Sigmoid colon (tissue), 7 donors: ENCODE measurements around the gene PIK3R5. TPM values are rescaled to one million over a fixed set of nuclear protein-coding genes. Genes with fewer than 3 reads are reported as not detected.

Source experiments
- DNase-seq: peaks from one replicate; pipeline ENCODE4 v3.0.0-alpha.2; 2019
- H3K27ac ChIP-seq, 4 donors: fragments of 200-600 bp; sonication (generic); one replicate each; pipeline ENCODE4 v1.5.1; 2016 to 2019; ENCODE audit warnings: mild to moderate bottlenecking in 1 of 4
- H3K27me3 ChIP-seq, 3 donors: fragments of 200-600 bp; sonication (generic); one replicate each; pipeline ENCODE4 v1.5.1; 2019; ENCODE audit warnings: mild to moderate bottlenecking in 1 of 3
- H3K36me3 ChIP-seq, 4 donors: fragments of 200-600 bp; sonication (generic); one replicate each; pipeline ENCODE4 v1.5.1; 2016 to 2019
- H3K4me1 ChIP-seq, 4 donors: fragments of 200-600 bp; sonication (generic); one replicate each; pipeline ENCODE4 v1.5.1; 2017 to 2019
- H3K4me3 ChIP-seq, 4 donors: fragments of 200-600 bp; sonication (generic); one replicate each; pipeline ENCODE4 v1.5.1; 2017 to 2019; ENCODE audit warnings: mild to moderate bottlenecking in 2 of 4, moderate library complexity in 1 of 4
- H3K9me3 ChIP-seq, 4 donors: fragments of 200-600 bp in 3 of 4; sonication (generic) in 3 of 4; one replicate each; pipeline versions ENCODE4 v1.5.1 to v1.6.1; 2013 to 2019
- CTCF ChIP-seq, 4 experiments: fragments of 450-650 bp in 3 of 4; fragments of 200-600 bp in 1 of 4; IDR thresholded peaks; one replicate each; pipeline ENCODE4 v1.5.1; 2016 to 2019; ENCODE audit warnings: antibody characterized with exemption in 4 of 4, mild to moderate bottlenecking in 3 of 4, moderate library complexity in 2 of 4
- EP300 ChIP-seq, 4 donors: sonication (generic); formaldehyde crosslinking; IDR thresholded peaks; one replicate each; pipeline ENCODE4 v1.6.1; 2017; ENCODE audit warnings: antibody characterized with exemption in 4 of 4
- POLR2A ChIP-seq, 2 donors: fragments of 450-650 bp; IDR thresholded peaks; one replicate each; pipeline ENCODE4 v1.6.1; 2016; ENCODE audit warnings: antibody characterized with exemption in 2 of 2, mild to moderate bottlenecking in 2 of 2, moderate library complexity in 2 of 2
- POLR2AphosphoS5 ChIP-seq, 4 donors: sonication (generic); formaldehyde crosslinking; IDR thresholded peaks; one replicate each; pipeline ENCODE4 v1.6.1; 2017; ENCODE audit warnings: antibody characterized with exemption in 4 of 4
- WGBS, 2 donors: extraction: QIAGEN DNeasy Blood & Tissue Kit; methylation state at CpG; one replicate each; pipeline ENCODE4 v1.1.7; 2013; 5-methylcytosine and 5-hydroxymethylcytosine counted together
- intact Hi-C: fragments of 100-400 bp; cut with DNase I; formaldehyde crosslinking; loops from one replicate; pipeline ENCODE4 v1.15.1; 2023
- polyA plus RNA-seq, 3 donors: library from polyadenylated mRNA; stranded (reverse); fragments of 200-250 nt; gene quantifications; one replicate each; pipeline ENCODE4 v1.2.3, GENCODE V29; 2013
- total RNA-seq, 4 donors: library from RNA; depleted of rRNA; stranded (reverse); fragments of >200 nt; gene quantifications; one replicate each; pipeline ENCODE4 v1.1.0, GENCODE V29; 2016
- donor health status: healthy with polysubstance abuse.
- donor health status: Bipolar disorder and iron deficiency.
- donor health status: healthy.

The PIK3R5 gene
- total and polyA plus RNA-seq, 7 donors: 2.4 to 13.6 (median 8.2) TPM

- no peak overlapping the region for H3K4me3 ChIP-seq
- TF ChIP-seq POLR2A (IDR thresholded peaks at IDR 0.05) (no peak), EP300 (IDR thresholded peaks at IDR 0.05) (no peak), POLR2AphosphoS5 (IDR thresholded peaks at IDR 0.05) (no peak), CTCF (IDR thresholded peaks at IDR 0.05) (no peak)
- H3K27me3 ChIP-seq: no peaks in the 10 kb centered on the region
- no peaks in the 10 kb centered on the region for H3K4me1 ChIP-seq
- WGBS, 2 donors: 54 to 77% methylated on average over 2 of the region's 2 CpGs
- H3K27ac ChIP-seq: no peak overlapping the region
- no peaks in the 10 kb centered on the region for H3K36me3 ChIP-seq
- intact Hi-C loops: no loop called here
- H3K9me3 ChIP-seq: peaks cover 0 to 7% (median 0%) of the 10 kb centered on the region in 4 donors
- no peak for DNase-seq
These were observed 44.4 kb downstream of the PIK3R5 start for GRCh38 chr17:8921147-8921546.

- 52 to 70% methylated on average over 3 of the region's 3 CpGs for WGBS, 2 donors
- intact Hi-C loops: no loop called here
- no peaks in the 10 kb centered on the region for H3K36me3 ChIP-seq
- no peak overlapping the region for H3K4me3 ChIP-seq
- H3K4me1 ChIP-seq: no peaks in the 10 kb centered on the region
- no peak for TF ChIP-seq CTCF (IDR thresholded peaks at IDR 0.05)
- no peak for TF ChIP-seq POLR2A (IDR thresholded peaks at IDR 0.05)
- TF ChIP-seq POLR2AphosphoS5 (IDR thresholded peaks at IDR 0.05): no peak
- no peak for TF ChIP-seq EP300 (IDR thresholded peaks at IDR 0.05)
- H3K27ac ChIP-seq: no peak overlapping the region
- no peaks in the 10 kb centered on the region for H3K27me3 ChIP-seq
- DNase-seq: no peak
- H3K9me3 ChIP-seq: peaks cover 0 to 7% (median 0%) of the 10 kb centered on the region in 4 donors
These were observed 46.6 kb downstream of the PIK3R5 start for GRCh38 chr17:8918807-8919465.

GRCh38 chr17:8916466-8916865 is 49.0 kb downstream of the PIK3R5 start:
- H3K36me3 ChIP-seq: no peaks in the 10 kb centered on the region
- H3K27me3 ChIP-seq: peaks cover 0 to 13% (median 0%) of the 10 kb centered on the region in 3 donors
- WGBS, 2 donors: 70 to 74% methylated on average over 7 of the region's 7 CpGs
- peaks cover 0 to 7% (median 0%) of the 10 kb centered on the region in 4 donors for H3K9me3 ChIP-seq
- TF ChIP-seq CTCF (IDR thresholded peaks at IDR 0.05): no peak
- TF ChIP-seq POLR2AphosphoS5 (IDR thresholded peaks at IDR 0.05): no peak
- TF ChIP-seq EP300 (IDR thresholded peaks at IDR 0.05): no peak
- TF ChIP-seq POLR2A (IDR thresholded peaks at IDR 0.05): no peak
- DNase-seq: no peak
- no peaks in the 10 kb centered on the region for H3K4me1 ChIP-seq
- H3K27ac ChIP-seq: peak overlapping the region in 1 of 4 donors; percentile 31
- H3K4me3 ChIP-seq: no peak overlapping the region
- intact Hi-C loops: no loop called here

GRCh38 chr17:8914554-8914953 is 51.0 kb downstream of the PIK3R5 start:
- H3K4me3 ChIP-seq: no peak overlapping the region
- no peaks in the 10 kb centered on the region for H3K36me3 ChIP-seq
- H3K4me1 ChIP-seq: no peaks in the 10 kb centered on the region
- H3K9me3 ChIP-seq: peaks cover 0 to 7% (median 0%) of the 10 kb centered on the region in 4 donors
- H3K27ac ChIP-seq: no peak overlapping the region
- intact Hi-C loops: no loop called here
- H3K27me3 ChIP-seq: peaks cover 0 to 18% (median 0%) of the 10 kb centered on the region in 3 donors
- TF ChIP-seq CTCF (IDR thresholded peaks at IDR 0.05) (no peak), EP300 (IDR thresholded peaks at IDR 0.05) (no peak), POLR2AphosphoS5 (IDR thresholded peaks at IDR 0.05) (no peak), POLR2A (IDR thresholded peaks at IDR 0.05) (no peak)
- no peak for DNase-seq
- WGBS, 2 donors: 83 to 90% methylated on average over 8 of the region's 8 CpGs
